Small intestine (tissue), 7 donors: ENCODE results near the gene MCTP1. TPM values are rescaled to one million over a fixed set of nuclear protein-coding genes. Genes with fewer than 3 reads are reported as not detected.

Source experiments
- DNase-seq, 2 donors: peaks; one replicate each; pipeline versions ENCODE4 v3.0.0 to v3.0.0-alpha.2; 2013
- FAIRE-seq: peaks from 2 replicates; lab custom pipeline; 2012; peaks lifted over from hg19 to GRCh38; lab: Jason Lieb, UNC
- H3K27ac ChIP-seq, 3 donors: one replicate each; pipeline ENCODE4 v1.5.1; 2013; ENCODE audit warnings: low read length in 2 of 3, mild to moderate bottlenecking in 2 of 3, control low read depth in 1 of 3, inconsistent platforms in 1 of 3, low read depth in 1 of 3, moderate library complexity in 1 of 3
- H3K27me3 ChIP-seq, 3 donors: one replicate each; pipeline ENCODE4 v1.6.1; 2013; ENCODE audit warnings: low read length in 3 of 3, inconsistent platforms in 1 of 3; ENCODE audit not compliant: control insufficient read depth in 3 of 3, insufficient read depth in 3 of 3
- H3K36me3 ChIP-seq, 3 donors: one replicate each; pipeline ENCODE4 v1.6.1; 2013; ENCODE audit warnings: low read length in 3 of 3, inconsistent platforms in 1 of 3, low read depth in 1 of 3, mild to moderate bottlenecking in 1 of 3, moderate library complexity in 1 of 3; ENCODE audit not compliant: control insufficient read depth in 3 of 3, insufficient read depth in 2 of 3
- H3K4me1 ChIP-seq, 3 donors: one replicate each; pipeline ENCODE4 v1.6.1; 2013; ENCODE audit warnings: low read length in 2 of 3, inconsistent platforms in 1 of 3, low read depth in 1 of 3, mild to moderate bottlenecking in 1 of 3, moderate library complexity in 1 of 3; ENCODE audit not compliant: control insufficient read depth in 3 of 3, insufficient read depth in 2 of 3
- H3K4me3 ChIP-seq, 3 donors: one replicate each; pipeline ENCODE4 v1.5.1; 2013; ENCODE audit warnings: low read length in 3 of 3, control low read depth in 1 of 3, inconsistent platforms in 1 of 3, low read depth in 1 of 3, mild to moderate bottlenecking in 1 of 3, moderate library complexity in 1 of 3
- H3K9me3 ChIP-seq, 2 donors: one replicate each; pipeline ENCODE4 v1.6.1; 2013; ENCODE audit warnings: low read depth in 1 of 2, low read length in 1 of 2; ENCODE audit not compliant: control insufficient read depth in 2 of 2, insufficient read depth in 1 of 2
- WGBS, 3 donors: extraction: QIAGEN DNeasy Blood & Tissue Kit; methylation state at CpG; one replicate each; pipeline ENCODE4 v1.1.7; 2013; 5-methylcytosine and 5-hydroxymethylcytosine counted together
- polyA plus RNA-seq, 4 donors: library from polyadenylated mRNA; stranded (reverse) in 3 of 4; unstranded in 1 of 4; fragments of 200-250 nt in 3 of 4; fragments of 120-200 nt in 1 of 4; gene quantifications; one replicate each; pipeline versions ENCODE4 v1.2.1 to v1.2.3, GENCODE V29; 2013
- donor health status: healthy with polysubstance abuse.
- donor health status: control.
- donor health status: control.
- donor health status: Bipolar disorder and iron deficiency.
- donor health status: healthy.

Gene MCTP1
- polyA plus RNA-seq, 4 donors = 0.22 to 6.1 (median 2.3) TPM

GRCh38 chr5:94693845-94694370 is 591.0 kb downstream of the MCTP1 start:
- H3K36me3 ChIP-seq = peaks cover 2 to 4% (median 3%) of the 10 kb centered on the region in 3 donors
- DNase-seq = no peak
- H3K27me3 ChIP-seq = no peaks in the 10 kb centered on the region
- no peaks in the 10 kb centered on the region for H3K4me1 ChIP-seq
- no peak overlapping the region for H3K27ac ChIP-seq
- H3K9me3 ChIP-seq = no peaks in the 10 kb centered on the region
- no peak overlapping the region for H3K4me3 ChIP-seq
- 55 to 60% (median 56%) methylated on average over 1 of the region's 1 CpG for WGBS, 3 donors
- peak; percentile 26 for FAIRE-seq

DNA sequence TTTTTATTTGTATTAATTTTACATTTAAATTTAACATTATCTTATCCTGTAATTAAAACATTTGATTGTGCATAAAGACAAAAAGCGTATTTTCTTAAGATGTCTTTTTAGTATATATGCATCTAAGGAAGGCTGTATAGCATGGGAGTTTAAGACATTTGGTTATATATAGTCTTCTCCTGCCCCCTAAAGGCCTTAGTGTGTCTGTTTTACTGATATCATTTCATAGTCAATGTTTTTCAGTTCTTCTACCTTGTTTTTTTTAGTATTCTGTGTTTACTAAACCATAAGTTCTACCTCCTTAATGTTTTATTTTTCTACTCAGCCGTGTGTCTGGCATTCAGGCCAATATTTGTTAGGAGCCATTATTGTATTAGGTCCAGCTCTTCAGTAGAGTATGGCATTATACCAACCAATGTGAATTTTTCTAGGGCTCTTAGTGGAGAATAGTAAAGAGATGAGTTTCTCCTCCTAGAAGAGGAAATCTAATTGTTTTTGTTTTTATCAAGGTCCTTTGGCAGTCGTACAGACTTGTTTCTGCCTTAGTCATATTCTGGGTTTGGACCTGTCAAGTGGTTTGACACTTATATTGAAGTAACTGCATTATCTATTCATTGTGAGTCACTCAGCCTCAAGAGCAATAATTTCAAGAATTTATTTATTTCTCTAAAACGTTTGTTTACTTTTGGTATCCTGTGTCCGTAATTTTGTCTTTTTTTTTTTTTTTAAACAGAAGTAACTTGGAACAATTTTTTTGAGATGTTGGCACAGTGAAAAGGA is 591.7 kb downstream of the MCTP1 start:
- 51 to 60% (median 59%) methylated on average over 5 of the region's 5 CpGs for WGBS, 3 donors
- Histone ChIP-seq H3K4me3 (no peak overlapping the region), H3K27me3 (no peaks in the 10 kb centered on the region), H3K36me3 (peaks cover 2 to 4% (median 3%) of the 10 kb centered on the region in 3 donors), H3K9me3 (no peaks in the 10 kb centered on the region), H3K27ac (no peak overlapping the region), H3K4me1 (no peaks in the 10 kb centered on the region)
- DNase-seq (peak; percentile 45 to 46), FAIRE-seq (no peak)

GRCh38 chr5:94692581-94692980 is 592.3 kb downstream of the MCTP1 start:
- H3K27me3 ChIP-seq = no peaks in the 10 kb centered on the region
- H3K4me1 ChIP-seq = no peaks in the 10 kb centered on the region
- H3K27ac ChIP-seq = no peak overlapping the region
- no peak for DNase-seq
- peak; percentile 15 for FAIRE-seq
- 85 to 88% (median 86%) methylated on average over 3 of the region's 3 CpGs for WGBS, 3 donors
- H3K36me3 ChIP-seq = peaks cover 2 to 4% (median 3%) of the 10 kb centered on the region in 3 donors
- no peaks in the 10 kb centered on the region for H3K9me3 ChIP-seq
- H3K4me3 ChIP-seq = no peak overlapping the region

DNA sequence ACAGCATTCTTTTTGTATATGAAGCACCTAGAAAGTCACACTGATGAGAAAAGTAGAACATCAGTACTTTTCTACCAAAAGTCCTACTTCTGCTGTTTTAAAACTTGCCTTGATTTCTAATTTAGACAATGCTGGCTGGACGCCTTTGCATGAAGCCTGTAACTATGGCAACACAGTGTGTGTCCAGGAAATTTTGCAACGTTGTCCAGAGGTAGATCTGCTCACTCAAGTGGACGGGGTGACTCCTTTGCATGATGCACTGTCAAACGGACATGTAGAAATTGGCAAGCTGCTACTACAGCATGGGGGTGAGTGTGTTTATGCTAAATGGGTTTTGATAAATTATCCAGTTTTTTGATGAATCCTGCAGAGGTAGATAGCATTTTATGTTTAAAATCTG is 592.9 kb downstream of the MCTP1 start:
- H3K36me3 ChIP-seq = peaks cover 5 to 9% (median 8%) of the 10 kb centered on the region in 3 donors
- no peak overlapping the region for H3K4me3 ChIP-seq
- H3K4me1 ChIP-seq = no peaks in the 10 kb centered on the region
- H3K9me3 ChIP-seq = no peaks in the 10 kb centered on the region
- DNase-seq (no peak), FAIRE-seq (no peak)
- no peak overlapping the region for H3K27ac ChIP-seq
- 59 to 85% (median 67%) methylated on average over 4 of the region's 4 CpGs for WGBS, 3 donors
- no peaks in the 10 kb centered on the region for H3K27me3 ChIP-seq

- WGBS, 3 donors = 84 to 100% (median 91%) methylated on average over 1 of the region's 1 CpG
- no peak for FAIRE-seq
Observed at GRCh38 chr5:94691291-94691690, 593.6 kb downstream of the MCTP1 start.

DNA sequence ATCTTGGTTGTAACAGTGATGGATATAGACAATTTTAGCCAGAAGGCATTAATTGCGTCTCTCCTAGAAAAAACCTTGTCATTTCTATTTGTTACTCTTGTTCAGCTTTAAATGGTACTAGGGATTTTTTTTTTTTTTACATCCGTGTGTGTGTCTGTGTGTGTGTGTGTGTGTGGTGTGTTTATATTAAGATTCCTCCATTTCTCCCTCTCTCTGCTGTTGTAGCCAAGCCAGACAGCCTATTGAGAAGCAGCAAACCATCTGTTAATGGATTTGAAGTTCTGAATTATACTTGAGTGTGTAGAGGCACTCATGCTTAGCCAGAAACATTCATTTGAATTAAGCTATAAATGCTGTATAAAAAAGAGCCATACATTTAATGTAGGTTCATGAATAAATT is 594.1 kb downstream of the MCTP1 start:
- Histone ChIP-seq H3K36me3 (peaks cover 5 to 12% (median 9%) of the 10 kb centered on the region in 3 donors), H3K27ac (no peak overlapping the region), H3K27me3 (no peaks in the 10 kb centered on the region), H3K9me3 (no peaks in the 10 kb centered on the region), H3K4me1 (no peaks in the 10 kb centered on the region), H3K4me3 (no peak overlapping the region)
- FAIRE-seq = no peak
- peak in 1 of 2 donors; percentile 11 for DNase-seq
- 67 to 87% (median 82%) methylated on average over 2 of the region's 2 CpGs for WGBS, 3 donors

More at GRCh38 chr5:94691291-94691690, 593.6 kb downstream of the MCTP1 start:
- H3K9me3 ChIP-seq = no peaks in the 10 kb centered on the region
- H3K27ac ChIP-seq = no peak overlapping the region
- DNase-seq = no peak
- H3K4me3 ChIP-seq = no peak overlapping the region
- H3K36me3 ChIP-seq = peaks cover 5 to 12% (median 9%) of the 10 kb centered on the region in 3 donors
- no peaks in the 10 kb centered on the region for H3K27me3 ChIP-seq
- no peaks in the 10 kb centered on the region for H3K4me1 ChIP-seq

DNA sequence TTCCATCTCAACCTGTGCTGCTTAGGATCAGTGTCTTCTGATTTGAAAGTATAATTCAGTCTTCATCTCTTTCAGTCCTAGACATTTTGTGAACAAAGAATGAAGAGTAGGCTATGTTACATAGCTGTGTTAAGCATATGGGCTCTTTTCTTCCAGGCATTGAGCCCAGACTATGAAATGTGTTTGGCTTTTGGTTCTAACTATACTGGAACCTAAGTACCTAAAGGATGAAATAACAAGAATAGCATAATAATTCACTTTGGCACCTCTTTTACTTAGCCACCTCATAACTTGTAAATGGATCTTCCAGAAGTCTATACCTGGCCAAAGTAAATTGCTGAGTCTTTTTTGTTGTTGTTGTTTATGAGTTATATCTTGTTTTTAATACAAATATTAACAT is 595.0 kb downstream of the MCTP1 start:
- H3K4me1 ChIP-seq = no peaks in the 10 kb centered on the region
- no peak for FAIRE-seq
- no peaks in the 10 kb centered on the region for H3K9me3 ChIP-seq
- peaks cover 5 to 12% (median 8%) of the 10 kb centered on the region in 3 donors for H3K36me3 ChIP-seq
- H3K4me3 ChIP-seq = no peak overlapping the region
- no peak for DNase-seq
- no peak overlapping the region for H3K27ac ChIP-seq
- no peaks in the 10 kb centered on the region for H3K27me3 ChIP-seq

DNA sequence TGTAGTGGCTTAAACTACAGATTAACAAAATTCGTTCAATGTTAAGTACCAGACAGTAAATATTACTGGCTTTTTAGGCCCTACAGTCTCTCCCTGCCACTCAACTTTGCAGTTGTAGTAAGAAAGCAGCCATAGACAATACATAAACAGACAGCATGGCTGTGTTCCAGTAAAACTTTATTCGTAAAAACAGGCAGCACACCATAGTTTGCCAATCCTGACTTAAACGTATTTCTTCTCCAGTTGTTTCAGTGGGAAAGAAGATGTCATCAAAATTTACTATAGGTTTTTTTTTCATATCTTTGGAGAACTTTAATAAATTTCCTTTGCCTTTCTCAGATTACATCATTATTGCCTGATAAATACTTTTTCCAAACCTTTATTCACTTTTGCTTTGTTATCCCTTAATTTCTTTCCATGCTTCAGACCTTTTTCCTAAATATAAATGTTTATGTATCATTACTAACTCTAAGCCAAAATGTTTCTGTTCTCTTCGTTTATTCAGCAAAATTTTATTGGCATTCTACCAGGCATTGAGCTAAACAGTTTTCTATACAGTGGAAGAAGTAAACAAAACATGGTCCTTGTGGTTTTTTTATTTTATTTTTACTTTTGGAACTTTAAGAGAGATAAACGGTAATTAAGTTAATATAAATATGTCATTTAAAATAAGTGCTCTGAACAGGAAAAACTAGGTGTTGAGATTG is 601.9 kb downstream of the MCTP1 start:
- WGBS, 3 donors = 72 to 86% (median 86%) methylated on average over 5 of the region's 5 CpGs
- Histone ChIP-seq H3K4me1 (no peaks in the 10 kb centered on the region), H3K27me3 (no peaks in the 10 kb centered on the region), H3K27ac (no peak overlapping the region), H3K4me3 (no peak overlapping the region), H3K36me3 (peaks cover 3 to 16% (median 7%) of the 10 kb centered on the region in 3 donors), H3K9me3 (no peaks in the 10 kb centered on the region)
- FAIRE-seq (no peak), DNase-seq (no peak)
